Raji (cell line): ENCODE measurements around the gene ADAMTSL5.

Experiments used
- POLR2A ChIP-seq: IDR thresholded peaks from 2 replicates; pipeline ENCODE4 v1.6.1; 2011; ENCODE audit warnings: low read depth, low read length, control low read depth; ENCODE audit not compliant: insufficient read depth

Gene ADAMTSL5

GRCh38 chr19:1456121-1456900 is 56.5 kb downstream of the ADAMTSL5 start:
- TF ChIP-seq POLR2A, result no peak

- TF ChIP-seq POLR2A, result no peak
These were observed 57.3 kb downstream of the ADAMTSL5 start for GRCh38 chr19:1455336-1456120.
